ENCODE data around the gene ITPR3. TPM values are rescaled to one million over a fixed set of nuclear protein-coding genes. Genes with fewer than 3 reads are reported as not detected.

ITPR3 gene
- total and polyA plus RNA-seq, 2 donors (not counting 3 experiments of a cell fraction or from before 2014, with no cell fraction given) = 28.8 to 52.2 TPM

GRCh38 chr6:33638556-33638955 is 17.4 kb downstream of the ITPR3 start:
- BruUV-seq (replicated peaks) = no TSS peak
- no peak overlapping the region for H2AFZ ChIP-seq (ENCODE audit: low read depth, low read length)
- intact Hi-C loops (cut with micrococcal nuclease) = loop anchor here (5.0 kb wide), 1 partner anchor 34 kb away; no protein-coding TSS in a partner anchor
- dilution Hi-C loops (cut with MboI; ENCODE audit: extremely low pct_ligation_motif_present, low sequenced_read_pairs) = no loop called here
- DNase-seq (ENCODE audit: low read depth, low spot score) (no peak), FAIRE-seq (no peak)
- ChIA-PET CTCF (no interaction called here), POLR2A (no interaction called here)
- no peak overlapping the region for H3K4me3 ChIP-seq (replicated peaks in 1 of 3; ENCODE audit: insufficient read depth in 1 of 3, low read depth in 1 of 3, low read length in 3 of 3)
- H3K79me2 ChIP-seq (ENCODE audit: control insufficient read depth, insufficient read depth, low read length) = peaks cover 19% of the 10 kb centered on the region
- no peaks in the 10 kb centered on the region for H3K9me3 ChIP-seq (replicated peaks; ENCODE audit: control insufficient read depth, insufficient read depth, low read length)
- peaks cover 18% of the 10 kb centered on the region for H3K4me1 ChIP-seq (ENCODE audit: control insufficient read depth, extremely low read depth, insufficient read depth, low read length)
- no peak overlapping the region for H3K27ac ChIP-seq (ENCODE audit: insufficient read depth, low read depth, low read length)
- H3K4me2 ChIP-seq (ENCODE audit: insufficient read depth, low read length) = no peak overlapping the region
- H3K9ac ChIP-seq (replicated peaks; ENCODE audit: extremely low read depth, insufficient read depth, low read length) = no peak overlapping the region
- peaks cover 0 to 7% of the 10 kb centered on the region in 2 experiments for H3K36me3 ChIP-seq (ENCODE audit: control insufficient read depth in 2 of 2, extremely low read depth in 1 of 2, insufficient read depth in 2 of 2, low read length in 2 of 2)
- TF ChIP-seq MAX (IDR thresholded peaks at IDR 0.05; ENCODE audit: insufficient read depth, insufficient read length) = no peak
- no peak for TF ChIP-seq JUN (IDR thresholded peaks at IDR 0.05; ENCODE audit: borderline replicate concordance, insufficient read depth, insufficient read length, low read depth)
- H4K20me1 ChIP-seq (replicated peaks; ENCODE audit: control insufficient read depth, extremely low read depth, insufficient read depth, low read length) = no peaks in the 10 kb centered on the region
- H3K27me3 ChIP-seq (ENCODE audit: control insufficient read depth in 2 of 2, insufficient read depth in 2 of 2, low read length in 2 of 2) = no peaks in the 10 kb centered on the region
- H3K9me1 ChIP-seq (replicated peaks; ENCODE audit: control insufficient read depth, extremely low read depth, insufficient read depth, low read length) = no peaks in the 10 kb centered on the region

DNA sequence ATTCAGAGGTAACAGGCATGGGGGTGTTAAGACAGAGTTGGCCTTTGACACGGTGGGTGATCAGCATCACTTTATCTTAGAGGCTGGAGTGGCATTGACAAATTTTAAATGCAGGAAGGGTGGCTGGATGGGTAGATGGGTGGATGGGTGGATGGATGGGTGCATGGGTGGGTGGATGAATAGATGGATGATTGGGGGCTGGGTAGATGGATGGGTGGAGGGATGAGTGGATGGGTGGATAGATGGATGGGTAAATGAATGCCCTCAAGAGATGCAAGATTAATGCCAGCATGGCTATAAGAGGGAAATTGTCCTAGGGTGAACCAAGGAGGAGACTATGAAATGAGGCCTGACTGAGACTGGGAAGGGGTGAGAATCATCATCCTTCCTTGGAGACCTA is 18.4 kb downstream of the ITPR3 start:
- Histone ChIP-seq H3K9me1 (replicated peaks; ENCODE audit: control insufficient read depth, extremely low read depth, insufficient read depth, low read length) (no peaks in the 10 kb centered on the region), H2AFZ (ENCODE audit: low read depth, low read length) (no peak overlapping the region), H4K20me1 (replicated peaks; ENCODE audit: control insufficient read depth, extremely low read depth, insufficient read depth, low read length) (no peaks in the 10 kb centered on the region), H3K27me3 (ENCODE audit: control insufficient read depth in 2 of 2, insufficient read depth in 2 of 2, low read length in 2 of 2) (no peaks in the 10 kb centered on the region), H3K36me3 (ENCODE audit: control insufficient read depth in 2 of 2, extremely low read depth in 1 of 2, insufficient read depth in 2 of 2, low read length in 2 of 2) (peaks cover 0 to 7% of the 10 kb centered on the region in 2 experiments), H3K4me1 (ENCODE audit: control insufficient read depth, extremely low read depth, insufficient read depth, low read length) (peaks cover 9% of the 10 kb centered on the region), H3K27ac (ENCODE audit: insufficient read depth, low read depth, low read length) (no peak overlapping the region), H3K4me2 (ENCODE audit: insufficient read depth, low read length) (no peak overlapping the region), H3K4me3 (replicated peaks in 1 of 3; ENCODE audit: insufficient read depth in 1 of 3, low read depth in 1 of 3, low read length in 3 of 3) (no peak overlapping the region), H3K9me3 (replicated peaks; ENCODE audit: control insufficient read depth, insufficient read depth, low read length) (no peaks in the 10 kb centered on the region), H3K79me2 (ENCODE audit: control insufficient read depth, insufficient read depth, low read length) (peaks cover 12% of the 10 kb centered on the region), H3K9ac (replicated peaks; ENCODE audit: extremely low read depth, insufficient read depth, low read length) (no peak overlapping the region)
- CTCF ChIA-PET = no interaction called here
- FAIRE-seq = no peak
- intact Hi-C loops (cut with micrococcal nuclease) (loop anchor here (5.0 kb wide), 1 partner anchor 33 kb away; no protein-coding TSS in a partner anchor), dilution Hi-C loops (cut with MboI; ENCODE audit: extremely low pct_ligation_motif_present, low sequenced_read_pairs) (no loop called here)
- POLR2A ChIA-PET = no interaction called here
- no peak for TF ChIP-seq MAX (IDR thresholded peaks at IDR 0.05; ENCODE audit: insufficient read depth, insufficient read length)
- TF ChIP-seq POLR2AphosphoS5 (IDR thresholded peaks at IDR 0.05; ENCODE audit: insufficient read depth, low read depth, low read length) = no peak
- TF ChIP-seq EZH2 (IDR thresholded peaks at IDR 0.05; ENCODE audit: borderline replicate concordance, low read depth, low read length, severe bottlenecking) = no peak
- no peak for TF ChIP-seq GATA2 (IDR thresholded peaks at IDR 0.05; ENCODE audit: insufficient read depth, insufficient read length, low read depth, low read length)
- no peak for TF ChIP-seq POLR2A (IDR thresholded peaks at IDR 0.05; ENCODE audit: low read depth, low read length)
- TF ChIP-seq, protein P1, sequence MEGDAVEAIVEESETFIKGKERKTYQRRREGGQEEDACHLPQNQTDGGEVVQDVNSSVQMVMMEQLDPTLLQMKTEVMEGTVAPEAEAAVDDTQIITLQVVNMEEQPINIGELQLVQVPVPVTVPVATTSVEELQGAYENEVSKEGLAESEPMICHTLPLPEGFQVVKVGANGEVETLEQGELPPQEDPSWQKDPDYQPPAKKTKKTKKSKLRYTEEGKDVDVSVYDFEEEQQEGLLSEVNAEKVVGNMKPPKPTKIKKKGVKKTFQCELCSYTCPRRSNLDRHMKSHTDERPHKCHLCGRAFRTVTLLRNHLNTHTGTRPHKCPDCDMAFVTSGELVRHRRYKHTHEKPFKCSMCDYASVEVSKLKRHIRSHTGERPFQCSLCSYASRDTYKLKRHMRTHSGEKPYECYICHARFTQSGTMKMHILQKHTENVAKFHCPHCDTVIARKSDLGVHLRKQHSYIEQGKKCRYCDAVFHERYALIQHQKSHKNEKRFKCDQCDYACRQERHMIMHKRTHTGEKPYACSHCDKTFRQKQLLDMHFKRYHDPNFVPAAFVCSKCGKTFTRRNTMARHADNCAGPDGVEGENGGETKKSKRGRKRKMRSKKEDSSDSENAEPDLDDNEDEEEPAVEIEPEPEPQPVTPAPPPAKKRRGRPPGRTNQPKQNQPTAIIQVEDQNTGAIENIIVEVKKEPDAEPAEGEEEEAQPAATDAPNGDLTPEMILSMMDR (IDR thresholded peaks at IDR 0.05; ENCODE audit: extremely low read depth in 1 of 2, insufficient read depth in 1 of 2, low read depth in 1 of 2, low read length in 2 of 2) = no peak
- TF ChIP-seq JUN (IDR thresholded peaks at IDR 0.05; ENCODE audit: borderline replicate concordance, insufficient read depth, insufficient read length, low read depth) = no peak
- TF ChIP-seq FOS (IDR thresholded peaks at IDR 0.05; ENCODE audit: borderline replicate concordance, insufficient read depth, low read length) = no peak
- no peak for TF ChIP-seq MYC (IDR thresholded peaks at IDR 0.05; ENCODE audit: low read depth, low read length)
- BruUV-seq (replicated peaks) = no TSS peak
- no peak for DNase-seq (ENCODE audit: low read depth, low spot score)

Measured in endothelial cell of umbilical vein (primary cell).